Measurements from ENCODE around the gene CLMN. TPM values are rescaled to one million over a fixed set of nuclear protein-coding genes. Genes with fewer than 3 reads are reported as not detected.

Gene CLMN
- total RNA-seq, 1 donor from 2014 or later: 8.5 TPM

DNA sequence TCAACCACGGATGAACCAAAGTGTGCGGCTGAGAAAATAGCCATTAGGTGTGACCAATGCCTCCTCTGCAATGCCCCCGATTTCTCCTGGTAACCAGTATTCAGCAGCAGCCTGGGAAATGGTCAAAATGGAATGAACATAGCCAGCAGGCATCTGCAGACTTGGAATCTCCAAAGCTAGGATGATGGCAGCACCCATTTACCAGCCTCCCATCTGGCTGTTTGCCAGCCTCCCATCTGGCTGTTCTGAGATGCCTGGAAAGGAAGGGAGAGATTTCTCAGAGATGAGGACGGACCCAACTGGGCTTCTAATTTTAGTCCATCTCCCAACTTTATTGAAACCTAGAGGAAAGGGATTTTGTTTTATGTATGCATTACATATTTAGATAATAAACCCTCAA, 16.2 kb downstream of the CLMN start:
- DNase-seq: peak; percentile 64

DNA sequence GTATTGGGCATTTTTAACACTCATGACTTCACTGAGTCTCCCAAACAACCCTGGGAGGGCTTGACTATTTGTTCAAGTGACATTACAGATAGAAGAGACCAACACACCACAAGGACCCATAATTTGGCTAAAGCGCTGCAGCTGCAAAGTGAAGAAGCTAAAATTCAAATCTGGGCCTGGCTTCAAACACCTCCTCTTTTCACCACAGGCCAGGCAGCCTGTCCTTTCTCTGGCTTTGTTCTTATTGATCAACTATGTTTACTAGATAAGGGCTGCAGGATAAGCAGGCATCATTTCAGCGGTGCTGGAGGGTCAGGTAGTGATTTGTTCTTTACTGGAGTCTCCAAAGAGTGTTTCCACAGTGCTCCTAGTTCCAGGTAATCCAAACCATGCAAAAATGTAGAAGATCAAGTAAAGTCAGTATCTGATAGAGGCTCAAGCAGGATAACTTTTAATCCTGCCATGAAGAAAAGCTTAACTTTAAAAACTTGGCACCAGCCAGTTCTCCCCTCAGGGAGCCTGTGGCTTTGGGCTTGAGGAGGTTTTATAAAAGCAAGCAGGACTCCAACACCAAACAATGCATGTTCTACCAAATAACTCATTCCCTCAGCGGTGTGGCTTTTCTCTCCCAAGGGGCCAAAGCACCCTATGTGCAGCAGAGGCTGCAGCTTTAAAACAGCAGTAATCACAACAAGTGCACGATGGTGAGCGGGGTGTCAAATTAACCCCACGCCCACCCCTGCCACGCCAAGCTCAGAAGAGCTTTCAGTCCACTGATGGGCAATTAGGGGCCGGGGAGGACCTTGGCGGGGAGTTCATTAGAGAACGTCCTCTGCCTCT, 16.8 kb downstream of the CLMN start:
- peak; percentile 40 for DNase-seq

DNA sequence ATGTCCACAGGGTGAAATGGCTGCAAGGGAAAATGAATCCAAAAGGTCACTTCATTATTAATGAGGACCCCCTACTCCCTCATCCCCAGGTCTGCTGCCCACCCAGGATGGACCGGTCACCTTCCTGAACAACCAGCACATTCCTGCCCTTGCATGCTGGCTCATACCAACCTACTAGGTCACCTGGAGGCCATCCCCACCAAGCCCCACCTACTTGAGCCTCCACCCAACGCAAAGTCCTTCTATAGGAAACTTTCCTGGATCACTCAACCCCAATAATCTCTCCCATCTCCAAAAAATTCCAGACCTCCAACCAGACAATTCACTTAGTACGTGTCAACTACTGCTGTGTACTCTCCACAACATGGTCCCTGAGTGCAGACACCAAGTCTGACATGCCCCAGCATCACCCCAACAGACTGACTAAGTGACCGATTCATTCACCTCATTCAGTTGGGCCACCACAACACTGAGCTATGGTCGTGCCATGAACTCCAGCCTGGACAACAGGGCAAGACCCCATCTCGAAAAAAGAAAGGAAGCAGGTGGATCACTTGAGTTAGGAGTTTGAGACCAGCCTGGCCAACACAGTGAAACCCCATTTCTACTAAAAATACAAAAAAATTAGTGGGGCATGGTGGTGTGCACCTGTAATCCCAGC, 18.1 kb downstream of the CLMN start:
- DNase-seq: no peak

DNA sequence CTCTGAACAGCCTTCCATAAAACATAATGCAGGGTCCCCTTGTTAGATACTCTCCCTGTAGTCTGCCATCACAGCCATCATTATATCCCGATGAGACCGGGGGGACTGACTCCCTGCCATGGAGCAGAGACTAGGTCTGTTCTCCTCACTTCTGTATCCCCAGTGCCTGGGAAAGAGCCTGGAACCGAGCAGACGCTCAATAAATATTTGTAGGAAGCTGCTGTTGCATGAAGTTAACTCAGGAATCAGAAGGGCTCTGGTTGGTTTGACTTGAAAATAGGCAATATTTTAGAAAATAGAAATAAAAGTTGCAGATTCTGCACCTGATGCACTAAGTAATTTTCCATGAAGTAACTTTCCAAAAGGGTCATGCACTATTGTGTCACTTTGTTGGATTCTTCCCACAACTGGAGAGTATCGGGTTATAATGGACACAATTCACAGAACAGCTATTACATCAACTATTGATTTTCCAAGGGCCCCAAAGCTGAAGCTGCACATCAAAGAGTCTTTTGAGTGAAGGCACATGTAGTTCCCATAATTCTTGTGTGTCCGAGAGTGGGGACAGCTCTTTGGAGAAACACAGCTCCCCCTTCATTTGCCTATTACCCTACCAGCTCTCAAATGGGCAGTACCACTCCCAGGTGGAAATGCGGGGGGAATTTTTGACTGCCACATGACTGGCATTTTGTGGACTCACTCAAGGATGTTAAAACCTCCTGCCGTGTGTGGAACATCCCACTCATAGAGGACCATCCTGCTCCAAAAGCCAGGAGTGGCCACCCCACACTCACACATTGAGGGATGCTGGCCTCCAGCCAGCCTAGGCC, 18.8 kb downstream of the CLMN start:
- DNase-seq: no peak

DNA sequence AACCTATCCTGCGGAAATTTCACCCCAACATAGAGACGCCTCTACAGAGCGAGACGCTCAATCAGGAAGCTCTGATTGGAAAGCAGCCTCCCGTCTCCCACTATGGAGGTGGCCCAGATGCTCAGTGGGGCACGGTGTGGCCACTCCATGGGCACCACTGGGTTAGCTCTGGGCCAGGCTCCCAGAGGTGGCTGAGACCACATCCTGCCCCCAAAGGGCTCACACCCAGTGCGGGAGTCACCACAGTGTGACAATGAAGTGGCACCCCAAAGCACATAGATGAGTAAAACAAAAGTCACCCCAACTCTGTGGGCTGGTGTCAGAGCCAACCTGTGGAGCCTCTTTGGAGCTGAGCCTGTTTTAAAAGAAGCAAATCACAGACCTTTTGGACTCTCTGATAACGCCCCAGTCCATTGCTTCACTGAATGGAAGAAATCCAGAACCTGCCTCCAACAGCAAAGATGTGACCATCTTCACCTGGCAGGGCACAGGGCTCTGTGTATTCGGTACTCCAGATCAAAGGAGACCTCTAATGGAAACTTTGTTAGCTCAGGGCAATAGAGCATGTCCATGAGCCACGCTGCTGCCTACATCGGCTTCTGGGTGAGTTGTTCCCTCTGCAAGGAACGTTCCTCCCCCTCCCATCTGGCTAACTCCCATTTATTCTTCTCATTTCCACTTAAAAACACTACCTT, 19.6 kb downstream of the CLMN start:
- no peak for DNase-seq

DNA sequence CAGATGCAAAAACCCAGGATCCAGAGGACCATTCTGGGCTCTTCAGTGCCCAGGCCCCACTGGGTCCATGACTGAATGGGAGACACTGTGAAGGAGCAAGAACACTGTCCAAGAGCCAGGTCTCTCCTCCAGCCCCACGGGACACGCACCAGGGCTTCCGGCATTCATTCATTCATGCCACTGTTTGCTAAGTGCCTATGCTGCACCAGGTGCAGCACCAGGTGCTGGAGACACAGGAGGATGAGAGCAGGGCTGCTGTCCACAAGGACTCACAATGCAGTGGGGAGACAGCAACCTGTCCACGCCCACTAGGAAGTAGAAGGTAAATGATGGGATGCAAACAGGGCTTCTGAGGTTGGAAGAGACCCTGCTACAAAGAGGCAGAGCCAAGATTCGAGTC, 20.4 kb downstream of the CLMN start:
- DNase-seq: no peak

DNA sequence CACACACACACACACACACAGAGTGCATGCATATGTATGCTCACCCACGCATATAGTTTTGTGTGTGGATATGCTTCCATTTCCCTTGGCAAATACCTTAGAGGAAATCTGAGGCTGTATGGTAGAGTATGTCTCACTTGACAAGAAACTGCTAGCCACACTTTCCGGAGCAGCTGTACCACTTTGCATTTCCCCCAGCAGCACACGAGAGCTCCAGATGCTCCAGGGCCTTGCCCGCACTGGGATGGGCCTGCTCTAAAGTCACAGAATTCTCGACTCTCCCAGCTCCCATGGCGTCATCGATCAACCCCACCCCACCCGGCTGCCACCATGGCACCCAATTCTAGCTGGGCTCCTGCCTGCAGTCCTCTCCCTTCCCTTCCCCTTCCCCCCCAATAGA, 21.9 kb downstream of the CLMN start:
- DNase-seq: no peak

DNA sequence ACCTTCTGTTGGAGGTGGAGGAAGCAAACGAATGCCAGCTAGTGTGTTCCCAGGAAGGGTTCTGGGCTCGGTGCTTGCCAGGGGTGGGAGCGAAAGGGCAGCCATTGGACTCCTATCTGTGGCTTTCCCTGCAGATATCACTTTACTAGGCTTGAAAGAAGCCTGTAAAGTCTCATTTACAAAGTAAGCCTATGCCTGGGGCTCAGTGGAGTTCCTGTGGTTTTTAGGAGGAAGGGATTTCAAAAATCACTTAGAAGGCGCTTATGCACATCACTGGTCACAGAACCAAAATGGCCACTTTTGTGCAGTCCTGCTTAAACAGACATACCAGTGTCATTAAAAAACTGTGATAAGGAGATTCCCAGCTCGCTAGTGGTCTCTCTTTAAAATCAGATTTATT, 22.7 kb downstream of the CLMN start:
- no peak for DNase-seq

DNA sequence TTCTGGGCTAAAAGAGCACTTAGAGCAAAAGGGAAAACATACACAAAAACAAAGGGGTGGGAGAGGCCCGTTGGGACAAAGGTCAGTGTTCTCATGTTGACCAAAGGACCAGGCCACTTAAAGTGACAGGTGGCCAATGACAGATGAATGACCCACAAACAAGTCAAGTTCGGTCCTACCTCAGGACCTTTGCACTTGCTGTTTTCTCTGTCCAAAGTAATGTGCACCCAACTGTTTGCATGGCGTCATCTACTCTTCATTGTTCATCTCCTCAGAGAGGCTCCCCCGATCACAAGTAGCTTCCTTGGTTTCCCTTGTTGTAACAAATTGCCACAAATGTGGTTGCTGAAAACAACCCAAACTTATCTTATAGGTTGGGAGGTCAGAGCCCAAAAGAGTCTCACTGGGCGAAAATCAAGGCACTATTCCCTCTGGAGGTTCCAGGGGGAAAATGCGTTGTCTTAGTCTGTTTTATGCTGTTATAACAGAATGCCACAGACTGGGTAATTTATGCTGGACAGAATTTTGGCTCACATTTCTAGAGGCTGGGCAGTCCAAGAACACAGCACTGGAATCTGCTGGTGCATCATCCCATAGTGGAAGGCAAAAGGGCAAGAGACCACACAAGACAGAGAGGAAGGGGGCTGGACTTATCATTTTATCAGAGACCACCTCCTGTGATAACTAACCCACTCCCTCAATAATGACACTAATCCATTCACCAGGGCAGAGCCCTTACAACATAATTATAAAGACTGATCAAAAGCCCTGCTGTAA, 23.9 kb downstream of the CLMN start:
- no peak for DNase-seq

DNA sequence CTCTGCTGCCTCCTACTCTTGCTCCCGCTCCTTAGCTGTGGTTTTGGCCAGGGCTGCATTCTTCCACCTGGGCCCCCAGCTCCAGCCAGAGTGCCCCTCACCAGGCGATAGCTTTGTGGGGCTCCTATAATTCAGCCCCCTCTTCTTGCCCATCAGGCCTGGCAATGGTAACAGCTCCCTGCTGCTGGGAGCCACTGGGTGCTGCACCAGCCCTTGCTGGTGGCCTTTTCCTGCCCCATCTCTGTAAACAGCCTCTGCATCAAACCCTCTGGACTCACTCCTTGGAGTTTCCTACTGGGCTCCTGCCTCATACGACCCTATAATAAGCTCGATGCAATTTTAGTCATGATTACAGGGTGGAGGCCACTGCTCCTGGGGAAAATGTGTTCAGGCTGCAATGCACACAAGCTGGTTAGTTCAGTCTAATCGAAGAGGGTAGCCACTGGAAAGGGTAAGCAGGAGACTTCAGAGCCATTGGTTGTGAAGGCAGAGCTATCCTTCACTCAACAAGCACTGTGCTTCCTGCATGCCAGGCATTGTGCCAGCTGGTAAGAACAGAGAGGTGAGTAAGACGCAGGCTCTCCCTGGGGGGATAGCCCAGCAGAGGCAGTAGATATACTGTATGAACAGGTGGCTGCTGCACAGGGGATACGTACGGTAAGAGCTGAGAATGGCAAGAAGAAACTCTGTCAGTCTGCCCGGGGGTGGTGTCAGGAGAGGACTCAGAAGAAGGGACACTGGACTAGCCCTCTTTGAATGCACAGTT, 24.7 kb downstream of the CLMN start:
- no peak for DNase-seq

DNA sequence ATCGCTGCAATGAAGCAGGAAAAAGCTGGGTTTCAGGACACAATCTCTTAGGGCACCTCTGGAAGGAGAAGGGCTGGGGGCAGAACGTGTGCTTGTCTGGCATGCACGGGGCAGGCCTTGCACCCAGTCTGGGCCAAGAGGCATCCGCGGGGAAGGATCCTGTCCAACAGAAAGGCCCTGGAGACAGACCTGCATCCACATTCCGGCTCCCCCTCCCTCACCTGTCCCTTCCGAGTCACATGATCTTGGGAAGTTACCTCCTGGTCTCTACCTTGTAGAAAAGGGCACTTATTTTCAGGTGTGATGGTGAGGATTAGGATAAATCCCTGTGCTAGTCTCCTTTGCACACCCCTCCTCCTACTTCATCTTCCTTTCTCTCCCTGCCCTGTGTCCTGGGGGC, 25.4 kb downstream of the CLMN start:
- DNase-seq: no peak

DNA sequence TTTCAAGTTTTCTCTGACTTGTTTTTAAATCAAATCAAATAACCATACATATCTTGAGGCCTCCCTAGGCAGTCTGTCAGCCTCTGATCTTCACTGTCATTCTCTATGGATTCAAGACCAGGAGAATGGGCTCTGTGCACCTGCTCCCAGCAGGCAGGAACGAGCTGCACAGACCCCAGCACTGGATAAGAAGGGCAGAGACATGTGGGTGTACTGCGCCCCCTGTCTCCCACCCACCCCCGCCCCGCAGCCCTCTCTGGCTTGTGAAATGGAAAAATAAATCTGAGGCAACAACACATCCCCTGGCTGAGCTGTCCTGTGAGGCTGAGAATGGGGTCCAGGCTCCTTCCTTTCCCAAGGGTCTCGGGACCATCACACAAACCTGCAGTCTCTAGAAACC, 26.3 kb downstream of the CLMN start:
- DNase-seq: no peak

DNA sequence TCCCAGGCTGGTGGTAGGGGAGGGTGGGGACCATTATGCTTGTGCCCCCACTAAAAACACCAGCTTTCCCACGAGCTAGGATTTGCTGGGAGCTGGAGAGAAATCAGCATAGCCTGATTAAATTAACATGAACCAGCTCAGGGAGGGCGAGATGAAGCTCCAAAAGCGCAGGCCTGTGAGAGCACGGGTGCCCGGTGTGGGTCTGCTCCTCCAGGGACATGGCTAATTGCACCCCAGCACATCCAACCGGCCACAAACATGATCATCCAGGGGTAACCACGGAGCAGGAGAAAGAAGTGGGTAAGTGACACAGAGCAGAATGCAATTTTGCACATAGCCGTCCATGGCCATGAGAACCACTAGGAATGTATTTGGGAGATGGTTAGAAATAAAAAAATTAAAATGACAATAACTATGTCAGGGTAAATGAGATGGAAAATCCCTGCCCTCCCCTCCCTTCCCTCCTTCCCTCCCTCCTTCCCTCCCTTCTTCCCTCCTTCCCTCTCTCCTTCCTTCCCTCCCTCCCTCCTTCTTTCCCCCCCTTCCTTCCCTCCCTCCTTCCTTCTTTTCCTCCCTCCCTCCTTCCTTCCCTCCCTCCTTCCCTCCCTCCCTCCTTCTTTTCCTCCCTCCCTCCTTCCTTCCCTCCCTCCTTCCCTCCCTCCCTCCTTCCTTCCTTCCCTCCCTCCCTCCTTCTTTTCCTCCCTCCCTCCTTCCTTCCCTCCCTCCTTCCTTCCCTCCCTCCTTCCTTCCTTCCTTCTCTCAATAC, 26.9 kb downstream of the CLMN start:
- no peak for DNase-seq

DNA sequence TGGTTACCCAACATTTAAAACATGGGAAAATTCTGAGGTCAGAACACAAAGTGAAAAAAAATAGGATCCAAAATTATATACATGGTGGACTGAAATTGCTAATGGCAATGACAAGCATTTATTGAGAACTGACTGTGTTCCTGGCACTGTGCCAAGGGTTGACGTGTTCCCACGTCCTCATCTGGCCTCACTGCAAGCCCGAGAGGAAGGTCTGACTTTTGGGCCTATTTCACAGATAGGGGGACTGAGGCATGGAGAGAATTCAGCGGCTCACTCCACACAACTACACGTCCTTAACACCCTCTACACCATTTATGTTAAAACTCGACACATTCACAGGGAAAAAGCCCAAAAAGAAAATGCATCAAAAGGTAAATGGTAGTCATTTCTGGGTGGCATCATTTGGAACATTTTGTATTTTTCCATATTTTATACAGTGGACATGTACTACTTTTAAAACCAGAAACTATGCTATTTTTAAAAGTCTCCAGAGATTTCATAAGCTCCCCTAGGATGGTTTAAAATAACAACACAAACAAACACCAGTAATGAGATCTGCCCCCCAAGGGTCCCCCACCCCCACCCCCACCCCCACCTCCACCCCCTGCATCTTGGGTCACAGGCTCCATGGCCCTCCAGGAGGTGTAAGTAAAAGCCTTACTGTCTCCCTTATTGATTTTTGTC, 27.7 kb downstream of the CLMN start:
- DNase-seq: peak; percentile 70

DNA sequence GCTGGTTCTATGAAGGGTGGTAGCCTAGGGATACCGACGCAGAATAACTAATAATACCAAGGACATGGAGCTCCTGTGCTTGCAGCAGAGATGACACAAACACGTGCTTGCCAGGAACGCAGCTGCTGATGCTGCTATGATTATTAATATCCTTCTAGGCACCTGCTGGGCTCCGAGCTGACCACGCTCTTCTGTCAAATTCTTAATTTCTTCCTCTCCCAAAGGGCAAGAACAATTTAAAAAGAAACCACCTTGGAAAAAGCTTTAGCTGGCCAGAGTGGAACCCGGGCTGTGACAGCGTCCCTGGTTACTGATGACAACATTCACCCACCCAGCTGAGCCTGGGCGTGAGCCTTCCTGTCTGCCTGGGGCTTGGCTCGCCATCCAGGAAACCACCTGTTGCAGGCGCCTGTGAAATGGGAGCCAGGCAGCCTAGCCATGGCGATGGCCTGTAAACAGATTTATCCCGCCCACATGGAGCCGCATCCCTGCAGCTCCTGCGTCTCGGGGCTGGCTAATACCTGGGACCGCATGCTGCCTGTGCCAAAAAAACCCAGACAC, 28.8 kb downstream of the CLMN start:
- peak; percentile 92 for DNase-seq

DNA sequence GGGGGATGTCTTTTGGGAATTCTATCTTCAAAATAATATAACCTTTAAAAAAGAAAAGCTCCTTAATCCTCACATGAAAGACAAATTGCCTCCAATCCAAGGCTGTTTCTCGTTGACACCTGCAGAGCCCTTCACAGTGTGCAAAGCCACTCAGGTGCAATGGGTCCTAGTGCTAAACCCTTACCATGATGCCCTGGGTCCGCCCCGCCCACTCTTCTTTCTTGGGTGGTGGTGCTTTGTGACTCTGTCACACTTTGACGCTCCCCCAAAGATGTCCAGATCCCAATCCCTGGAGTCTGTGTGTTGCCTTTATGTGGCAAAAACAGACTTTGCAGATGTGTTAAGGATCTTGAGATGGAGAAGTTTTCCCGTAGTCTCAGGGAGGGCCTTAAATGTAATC, 29.7 kb downstream of the CLMN start:
- DNase-seq: no peak

DNA sequence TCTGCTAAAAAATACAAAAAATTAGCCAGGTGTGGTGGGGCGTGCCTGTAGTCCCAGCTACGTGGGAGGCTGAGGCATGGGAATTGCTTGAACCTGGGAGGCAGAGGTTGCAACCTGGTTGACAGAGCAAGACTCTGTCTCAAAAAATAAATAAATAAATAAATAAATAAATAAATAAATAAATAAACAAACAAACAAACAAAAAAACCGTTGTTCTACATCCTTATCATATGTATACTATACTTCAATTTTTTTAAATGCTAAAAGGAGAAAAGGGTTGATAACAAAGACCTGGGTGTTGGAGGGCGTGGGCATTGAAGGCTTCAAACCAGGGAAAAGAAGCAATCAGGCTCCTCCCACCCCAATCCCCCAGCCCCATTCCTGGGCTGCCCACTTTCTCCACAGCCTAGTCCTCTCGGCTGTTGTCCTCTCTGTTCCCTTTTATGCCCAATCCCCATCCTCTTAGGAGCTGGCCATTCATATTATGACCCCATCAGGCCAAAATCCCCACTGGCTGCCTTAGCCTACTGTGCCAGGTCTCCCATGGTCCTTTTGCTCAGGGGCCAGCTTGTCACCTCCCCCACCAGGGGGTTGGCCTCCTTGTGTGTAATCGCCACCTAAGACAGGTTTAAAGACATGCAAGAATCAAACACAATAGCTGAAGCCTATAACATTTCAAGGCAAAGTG, 30.2 kb downstream of the CLMN start:
- no peak for DNase-seq

DNA sequence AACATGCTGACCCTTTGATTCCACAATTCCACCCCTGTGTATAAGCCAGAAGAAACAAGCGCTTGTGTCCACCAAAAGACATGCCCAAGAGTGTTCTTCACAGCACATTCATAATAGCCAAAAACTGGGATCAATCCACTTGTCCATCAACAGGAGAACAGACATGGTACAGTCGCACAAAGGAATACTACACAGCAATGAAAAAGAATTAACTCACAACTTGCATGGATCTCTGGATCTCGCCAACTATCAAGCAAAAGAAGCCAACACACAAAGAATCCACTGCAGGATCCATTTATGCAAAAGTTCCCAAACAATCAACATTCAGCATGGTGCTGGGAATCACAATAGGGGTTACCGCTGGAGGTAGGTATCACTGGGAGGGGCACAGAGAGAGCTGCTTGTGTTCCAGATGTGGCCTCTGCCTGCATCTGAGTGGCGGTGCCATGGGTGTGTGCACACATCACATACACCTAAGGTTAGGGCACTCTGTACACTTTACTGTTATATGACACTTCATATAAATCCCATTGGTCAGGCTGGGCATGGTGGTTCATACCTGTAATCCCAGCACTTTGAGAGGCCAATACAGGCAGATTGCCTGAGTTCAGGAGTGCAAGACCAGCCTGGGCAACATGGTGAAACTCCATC, 30.9 kb downstream of the CLMN start:
- no peak for DNase-seq

All from tongue (tissue), 2 donors.